Measurements from ENCODE around the gene PYGB. TPM values are rescaled to one million over a fixed set of nuclear protein-coding genes. Genes with fewer than 3 reads are reported as not detected.

Gene PYGB
- total RNA-seq, 1 donor from 2014 or later, result 57.9 TPM

- Mint-ChIP-seq H3K27me3 (ENCODE audit: unreplicated experiment) (peaks cover 4% of the 10 kb centered on the region), H3K4me1 (ENCODE audit: unreplicated experiment) (no peaks in the 10 kb centered on the region), H3K27ac (ENCODE audit: unreplicated experiment) (no peak overlapping the region), H3K36me3 (ENCODE audit: low read depth, unreplicated experiment) (peaks cover 40% of the 10 kb centered on the region), H3K4me3 (ENCODE audit: unreplicated experiment) (no peak overlapping the region), H3K9me3 (ENCODE audit: unreplicated experiment) (no peaks in the 10 kb centered on the region)
- DNase-seq (ENCODE audit: low spot score), result no peak
- no peak for TF ChIP-seq CTCF (IDR thresholded peaks at IDR 0.05; ENCODE audit: unreplicated experiment)
Measured at GRCh38 chr20:25290646-25291431, 43.0 kb downstream of the PYGB start.

DNA sequence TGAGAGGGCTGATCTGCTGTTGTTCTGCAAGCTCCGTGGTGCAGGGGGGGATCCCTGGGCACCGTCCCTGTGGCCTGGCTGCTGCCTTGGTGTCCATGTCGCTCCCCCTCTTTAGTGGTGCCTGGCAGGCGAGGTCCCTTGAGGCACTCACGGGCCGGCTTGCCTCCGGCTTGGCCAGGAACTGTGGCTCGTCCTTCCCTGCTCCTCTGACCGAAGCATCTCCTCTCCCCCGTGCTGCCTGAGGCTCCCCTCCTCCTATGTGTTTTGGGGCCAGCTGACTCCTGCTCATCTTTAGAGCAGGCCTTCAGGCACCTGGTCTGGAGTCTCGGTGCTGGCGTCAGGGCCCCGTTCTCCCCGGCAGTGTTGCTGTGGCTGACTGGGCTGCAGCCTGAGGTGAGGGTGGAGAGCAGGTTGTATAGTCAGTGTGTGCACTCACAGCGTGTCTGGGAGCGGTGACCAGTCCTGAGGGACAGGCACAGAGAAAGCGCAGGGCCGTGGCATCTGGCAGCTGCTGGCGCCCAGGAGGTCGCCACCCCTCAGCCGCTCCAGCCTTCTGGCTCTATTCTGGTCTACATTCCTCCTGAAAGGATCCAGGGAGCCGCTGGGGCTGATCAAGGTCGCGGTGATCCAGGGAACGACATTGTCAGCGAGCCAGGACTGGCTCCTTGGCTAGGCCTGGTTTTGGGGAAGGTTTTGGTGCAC, 43.7 kb downstream of the PYGB start:
- no peak for DNase-seq (ENCODE audit: low spot score)
- Mint-ChIP-seq H3K36me3 (ENCODE audit: low read depth, unreplicated experiment) (peaks cover 34% of the 10 kb centered on the region), H3K4me1 (ENCODE audit: unreplicated experiment) (no peaks in the 10 kb centered on the region), H3K27ac (ENCODE audit: unreplicated experiment) (no peak overlapping the region), H3K4me3 (ENCODE audit: unreplicated experiment) (no peak overlapping the region), H3K27me3 (ENCODE audit: unreplicated experiment) (peaks cover 6% of the 10 kb centered on the region), H3K9me3 (ENCODE audit: unreplicated experiment) (no peaks in the 10 kb centered on the region)
- TF ChIP-seq CTCF (IDR thresholded peaks at IDR 0.05; ENCODE audit: unreplicated experiment), result no peak

DNA sequence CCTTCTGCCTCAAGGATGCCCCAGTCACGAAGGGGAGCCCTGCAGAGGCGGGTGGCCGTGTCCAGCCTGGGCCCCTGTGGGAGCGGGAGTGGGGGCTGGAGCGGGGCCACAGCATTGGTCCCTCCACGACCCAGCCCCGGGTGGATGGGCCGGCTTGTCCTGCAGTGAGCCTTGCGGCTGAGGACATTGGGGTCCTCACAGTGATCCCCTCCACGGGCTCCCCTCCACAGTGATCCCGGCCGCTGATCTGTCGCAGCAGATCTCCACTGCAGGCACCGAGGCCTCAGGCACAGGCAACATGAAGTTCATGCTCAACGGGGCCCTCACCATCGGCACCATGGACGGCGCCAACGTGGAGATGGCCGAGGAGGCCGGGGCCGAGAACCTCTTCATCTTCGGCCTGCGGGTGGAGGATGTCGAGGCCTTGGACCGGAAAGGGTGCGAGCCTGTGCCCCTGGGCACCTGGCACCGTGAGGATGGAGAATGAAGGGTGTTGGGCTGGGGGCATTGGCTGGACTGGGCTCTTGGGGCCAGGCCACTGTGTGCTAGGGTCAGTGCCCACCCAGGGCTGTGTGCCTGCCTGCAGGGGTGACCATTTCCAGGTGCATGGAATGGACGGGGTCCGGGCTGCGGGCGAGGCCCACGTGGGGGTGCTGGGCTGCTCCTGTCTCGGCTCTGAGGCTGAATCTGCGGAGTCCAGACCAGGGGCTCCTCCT, 44.4 kb downstream of the PYGB start:
- peaks cover 6% of the 10 kb centered on the region for H3K27me3 Mint-ChIP-seq (ENCODE audit: unreplicated experiment)
- peaks cover 30% of the 10 kb centered on the region for H3K36me3 Mint-ChIP-seq (ENCODE audit: low read depth, unreplicated experiment)
- no peak overlapping the region for H3K27ac Mint-ChIP-seq (ENCODE audit: unreplicated experiment)
- H3K4me1 Mint-ChIP-seq (ENCODE audit: unreplicated experiment), result no peaks in the 10 kb centered on the region
- H3K4me3 Mint-ChIP-seq (ENCODE audit: unreplicated experiment), result no peak overlapping the region
- no peak for DNase-seq (ENCODE audit: low spot score)
- no peak for TF ChIP-seq CTCF (IDR thresholded peaks at IDR 0.05; ENCODE audit: unreplicated experiment)
- H3K9me3 Mint-ChIP-seq (ENCODE audit: unreplicated experiment), result no peaks in the 10 kb centered on the region

DNA sequence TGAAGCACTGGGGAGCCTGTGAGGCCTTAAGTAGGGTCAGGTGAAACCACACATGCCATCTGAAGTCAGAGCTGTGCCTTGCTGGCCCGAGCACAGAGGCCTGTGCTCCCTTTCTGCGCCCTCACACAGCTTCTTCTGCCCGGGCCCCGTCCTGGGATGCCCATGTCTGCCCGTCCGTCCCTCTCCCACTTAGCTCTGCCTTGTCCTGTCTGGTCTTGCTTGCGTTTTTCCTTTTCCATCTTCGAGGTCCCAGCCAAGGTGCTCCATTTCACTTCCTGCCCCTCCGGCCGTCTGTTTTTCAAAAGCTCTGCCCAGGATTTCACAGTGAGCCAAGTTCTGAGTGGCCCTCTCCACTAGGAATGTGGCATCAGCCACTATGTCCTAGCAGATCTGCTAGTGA, 45.6 kb downstream of the PYGB start:
- peak overlapping the region; percentile 85 for H3K4me3 Mint-ChIP-seq (ENCODE audit: unreplicated experiment)
- H3K27ac Mint-ChIP-seq (ENCODE audit: unreplicated experiment), result peak overlapping the region; percentile 76

More for the DNA sequence above, 45.6 kb downstream of the PYGB start:
- no peaks in the 10 kb centered on the region for H3K4me1 Mint-ChIP-seq (ENCODE audit: unreplicated experiment)
- peaks cover 6% of the 10 kb centered on the region for H3K27me3 Mint-ChIP-seq (ENCODE audit: unreplicated experiment)
- no peak for DNase-seq (ENCODE audit: low spot score)
- TF ChIP-seq CTCF (IDR thresholded peaks at IDR 0.05; ENCODE audit: unreplicated experiment), result no peak
- H3K9me3 Mint-ChIP-seq (ENCODE audit: unreplicated experiment), result no peaks in the 10 kb centered on the region
- peaks cover 27% of the 10 kb centered on the region for H3K36me3 Mint-ChIP-seq (ENCODE audit: low read depth, unreplicated experiment)
